NCI-H128 (cell line): Measurements from ENCODE around the gene CILP2.

Experiments
- DNase-seq: peaks from one replicate; lab custom pipeline; 2025; ENCODE audit not compliant: unreplicated experiment; lab: John Stamatoyannopoulos, UW

Gene CILP2

GRCh38 chr19:19528721-19529490, 9.2 kb upstream of the CILP2 start, which contains the start of gene YJEFN3:
YJEFN3 (plus strand) TSS chr19:19528911; CDS start chr19:19528933, 22 bp downstream.
- DNase-seq, result no peak

GRCh38 chr19:19529783-19530422, 8.2 kb upstream of the CILP2 start:
- no peak for DNase-seq

- DNase-seq, result no peak
These were observed 7.7 kb upstream of the CILP2 start for GRCh38 chr19:19530423-19530804.

GRCh38 chr19:19530889-19531288, 7.2 kb upstream of the CILP2 start:
- no peak for DNase-seq

- DNase-seq, result peak; percentile 32
These were observed 5.9 kb upstream of the CILP2 start for GRCh38 chr19:19531951-19532805.

- no peak for DNase-seq
These were observed 5.0 kb upstream of the CILP2 start for GRCh38 chr19:19532806-19533701.

- no peak for DNase-seq
These were observed 4.2 kb upstream of the CILP2 start for GRCh38 chr19:19533841-19534240.

GRCh38 chr19:19534556-19535265, 3.4 kb upstream of the CILP2 start:
- DNase-seq, result no peak

GRCh38 chr19:19535311-19536191, 2.5 kb upstream of the CILP2 start:
- DNase-seq, result no peak

- DNase-seq, result no peak
These were observed 703 bp upstream of the CILP2 start for GRCh38 chr19:19537075-19538048.

GRCh38 chr19:19538785-19539166, 711 bp downstream of the CILP2 start:
- no peak for DNase-seq

- DNase-seq, result no peak
These were observed 1.6 kb downstream of the CILP2 start for GRCh38 chr19:19539698-19540063.

GRCh38 chr19:19540064-19540714, 2.1 kb downstream of the CILP2 start:
- no peak for DNase-seq

GRCh38 chr19:19540715-19541515, 2.9 kb downstream of the CILP2 start:
- DNase-seq, result no peak

GRCh38 chr19:19541616-19542015, 3.6 kb downstream of the CILP2 start:
- no peak for DNase-seq

GRCh38 chr19:19542507-19542906, 4.4 kb downstream of the CILP2 start:
- DNase-seq, result no peak

GRCh38 chr19:19543101-19543500, 5.0 kb downstream of the CILP2 start:
- DNase-seq, result no peak
